Loucy (cell line): ENCODE measurements around the gene TEX10.

ENCODE experiments used
- H2AFZ ChIP-seq: fragments of 200-600 bp; sonication (generic); 2 replicates; pipeline ENCODE4 v1.6.0; 2016; ENCODE audit warnings: antibody characterized with exemption, mild to moderate bottlenecking, low read length, moderate library complexity
- H3F3A ChIP-seq: fragments of 200-600 bp; 2 replicates; pipeline ENCODE4 v1.6.0; 2016; ENCODE audit warnings: antibody characterized with exemption, low read depth, mild to moderate bottlenecking
- H3K27me3 ChIP-seq: fragments of 200-600 bp; sonication (generic); 2 replicates; pipeline ENCODE4 v1.6.1; 2014; ENCODE audit warnings: low read length, mild to moderate bottlenecking; ENCODE audit not compliant: insufficient read depth, poor library complexity, severe bottlenecking
- H3K36me3 ChIP-seq: fragments of 200-600 bp; sonication (generic); 2 replicates; pipeline ENCODE4 v1.6.1; 2016; ENCODE audit warnings: low read length; ENCODE audit not compliant: insufficient read depth
- H3K4me1 ChIP-seq: fragments of 200-600 bp; sonication (generic); 2 replicates; pipeline ENCODE4 v1.5.1; 2014; ENCODE audit warnings: low read length, mild to moderate bottlenecking; ENCODE audit not compliant: insufficient read depth, poor library complexity, severe bottlenecking
- H3K4me2 ChIP-seq: fragments of 200-600 bp; sonication (generic); 2 replicates; pipeline ENCODE4 v1.6.0; 2014; ENCODE audit warnings: antibody characterized with exemption, low read length, low read depth, mild to moderate bottlenecking; ENCODE audit not compliant: poor library complexity, severe bottlenecking
- H3K4me3 ChIP-seq: fragments of 200-600 bp; sonication (generic); 2 replicates; pipeline ENCODE4 v1.5.1; 2014; ENCODE audit warnings: low read length, mild to moderate bottlenecking, mixed read lengths; ENCODE audit not compliant: poor library complexity, severe bottlenecking
- H3K79me2 ChIP-seq: fragments of 200-600 bp; sonication (generic); 2 replicates; pipeline ENCODE4 v1.6.1; 2014; ENCODE audit warnings: low read length; ENCODE audit not compliant: insufficient read depth
- H3K9ac ChIP-seq: fragments of 200-600 bp; sonication (generic); 2 replicates; pipeline ENCODE4 v1.6.0; 2014; ENCODE audit warnings: mild to moderate bottlenecking, low read depth, low read length, moderate library complexity; ENCODE audit not compliant: poor library complexity, severe bottlenecking
- H3K9me2 ChIP-seq: fragments of 200-600 bp; sonication (generic); replicated peaks from 2 replicates; pipeline ENCODE4 v1.6.1; 2016; ENCODE audit warnings: low read depth, low read length, mixed read lengths
- H3K9me3 ChIP-seq: fragments of 200-600 bp; sonication (generic); 2 replicates; pipeline ENCODE4 v1.6.1; 2014; ENCODE audit warnings: mild to moderate bottlenecking, antibody characterized with exemption, low read length, low read depth; ENCODE audit not compliant: insufficient read depth
- H4K20me1 ChIP-seq: fragments of 200-600 bp; sonication (generic); 2 replicates; pipeline ENCODE4 v1.6.0; 2014; ENCODE audit warnings: antibody characterized with exemption, low read length, mild to moderate bottlenecking; ENCODE audit not compliant: insufficient read depth, poor library complexity, severe bottlenecking
- EZH2phosphoT487 ChIP-seq: fragments of 200-600 bp; IDR thresholded peaks from 2 replicates; pipeline ENCODE4 v1.6.1; 2018; ENCODE audit warnings: antibody characterized with exemption, mild to moderate bottlenecking, moderate library complexity, borderline replicate concordance
- TF ChIP-seq, protein P1 (sequence below): fragments of 200-600 bp; sonication (generic); conservative IDR thresholded peaks from 2 replicates; pipeline ENCODE4 v1.5.1; 2014; ENCODE audit warnings: mild to moderate bottlenecking, antibody characterized with exemption, low read length

The TEX10 gene

DNA sequence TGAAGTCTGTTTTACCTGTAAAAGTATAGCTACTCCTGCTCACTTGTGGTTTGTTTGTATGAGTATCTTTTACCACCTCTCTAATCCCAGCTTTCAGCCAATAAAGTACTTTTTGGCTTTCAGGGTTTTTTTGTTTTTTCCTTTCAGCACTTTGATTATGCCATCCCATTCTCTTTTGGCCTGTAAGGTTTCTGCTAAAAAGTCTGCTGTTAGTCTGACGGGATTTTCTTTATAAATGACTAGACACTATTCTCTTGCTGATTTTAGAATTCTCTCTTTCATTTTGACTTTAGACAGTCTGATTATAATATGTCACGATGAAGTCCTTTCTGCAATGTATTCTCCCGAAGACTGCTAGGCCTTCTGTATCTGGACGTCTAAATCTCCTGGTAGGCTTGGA, 37.2 kb downstream of the TEX10 start:
- no peak overlapping the region for H2AFZ ChIP-seq
- TF ChIP-seq EZH2phosphoT487: no peak
- TF ChIP-seq, protein P1, sequence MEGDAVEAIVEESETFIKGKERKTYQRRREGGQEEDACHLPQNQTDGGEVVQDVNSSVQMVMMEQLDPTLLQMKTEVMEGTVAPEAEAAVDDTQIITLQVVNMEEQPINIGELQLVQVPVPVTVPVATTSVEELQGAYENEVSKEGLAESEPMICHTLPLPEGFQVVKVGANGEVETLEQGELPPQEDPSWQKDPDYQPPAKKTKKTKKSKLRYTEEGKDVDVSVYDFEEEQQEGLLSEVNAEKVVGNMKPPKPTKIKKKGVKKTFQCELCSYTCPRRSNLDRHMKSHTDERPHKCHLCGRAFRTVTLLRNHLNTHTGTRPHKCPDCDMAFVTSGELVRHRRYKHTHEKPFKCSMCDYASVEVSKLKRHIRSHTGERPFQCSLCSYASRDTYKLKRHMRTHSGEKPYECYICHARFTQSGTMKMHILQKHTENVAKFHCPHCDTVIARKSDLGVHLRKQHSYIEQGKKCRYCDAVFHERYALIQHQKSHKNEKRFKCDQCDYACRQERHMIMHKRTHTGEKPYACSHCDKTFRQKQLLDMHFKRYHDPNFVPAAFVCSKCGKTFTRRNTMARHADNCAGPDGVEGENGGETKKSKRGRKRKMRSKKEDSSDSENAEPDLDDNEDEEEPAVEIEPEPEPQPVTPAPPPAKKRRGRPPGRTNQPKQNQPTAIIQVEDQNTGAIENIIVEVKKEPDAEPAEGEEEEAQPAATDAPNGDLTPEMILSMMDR: no peak
- H3K4me2 ChIP-seq: no peak overlapping the region
- no peak overlapping the region for H3K9ac ChIP-seq
- peaks cover 37% of the 10 kb centered on the region; the same call in 1 of the 2 replicates for H3K79me2 ChIP-seq
- no peaks in the 10 kb centered on the region for H3K4me1 ChIP-seq
- peaks cover 7% of the 10 kb centered on the region for H4K20me1 ChIP-seq
- no peaks in the 10 kb centered on the region for H3K27me3 ChIP-seq
- no peak overlapping the region for H3K4me3 ChIP-seq
- no peaks in the 10 kb centered on the region for H3K9me2 ChIP-seq
- no peaks in the 10 kb centered on the region for H3K9me3 ChIP-seq
- peaks cover 67% of the 10 kb centered on the region; the same call in 1 of the 2 replicates for H3K36me3 ChIP-seq
- H3F3A ChIP-seq: no peaks in the 10 kb centered on the region

DNA sequence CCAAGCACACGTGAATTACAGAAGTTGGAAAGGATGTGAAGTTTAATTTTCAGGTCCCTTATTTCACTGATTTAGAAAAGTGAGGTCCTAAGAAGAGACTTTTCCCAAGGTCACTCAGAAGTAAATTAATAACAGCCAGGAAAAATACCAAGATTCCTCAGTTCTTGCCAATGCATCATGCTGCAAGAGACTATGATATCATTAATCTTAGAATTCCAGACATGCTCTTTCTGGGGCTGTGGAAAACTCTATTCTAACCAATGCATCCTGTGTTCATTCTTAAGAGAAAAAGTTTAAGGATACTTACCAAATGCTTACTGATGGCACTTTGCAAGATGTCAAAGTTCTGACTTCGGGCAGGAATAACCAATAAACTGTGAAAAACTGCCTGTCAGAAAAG, 42.8 kb downstream of the TEX10 start:
- no peak overlapping the region for H3K9ac ChIP-seq
- H3K27me3 ChIP-seq: no peaks in the 10 kb centered on the region
- H3K4me1 ChIP-seq: no peaks in the 10 kb centered on the region
- H3K4me2 ChIP-seq: no peak overlapping the region
- H3F3A ChIP-seq: no peaks in the 10 kb centered on the region
- H4K20me1 ChIP-seq: no peaks in the 10 kb centered on the region
- no peaks in the 10 kb centered on the region for H3K9me2 ChIP-seq
- H3K36me3 ChIP-seq: peaks cover 79% of the 10 kb centered on the region; the same call in 1 of the 2 replicates
- H3K9me3 ChIP-seq: no peaks in the 10 kb centered on the region
- TF ChIP-seq, protein P1: no peak
- TF ChIP-seq EZH2phosphoT487: no peak
- H3K79me2 ChIP-seq: peaks cover 35% of the 10 kb centered on the region
- H2AFZ ChIP-seq: no peak overlapping the region
- no peak overlapping the region for H3K4me3 ChIP-seq

DNA sequence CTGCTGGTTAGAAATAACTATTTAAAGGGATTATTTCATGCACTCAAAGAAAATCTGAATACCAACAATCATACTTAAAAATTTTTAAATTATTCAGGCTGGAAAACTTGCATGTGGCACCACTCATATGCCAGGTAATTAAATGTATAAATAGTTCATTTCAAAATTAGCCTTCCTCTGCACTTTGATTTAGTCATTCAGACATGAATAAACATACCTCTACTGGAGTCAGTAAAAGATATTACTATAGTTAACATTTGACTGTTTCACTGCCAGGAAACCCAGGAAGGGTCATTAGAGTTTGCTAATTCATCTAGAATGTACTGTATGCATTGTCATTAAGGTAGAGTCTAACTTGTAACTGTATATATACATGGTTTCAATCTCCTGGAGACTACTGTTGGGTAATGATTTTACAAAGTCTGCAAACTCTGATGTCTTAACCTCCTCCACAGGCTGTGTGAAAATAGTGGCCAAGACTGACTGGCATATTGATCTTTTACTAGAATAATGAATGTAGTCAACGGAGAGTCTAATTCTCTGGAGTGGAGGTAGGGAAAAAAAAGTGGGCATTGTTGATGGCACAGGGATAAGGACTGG, 43.7 kb downstream of the TEX10 start:
- no peaks in the 10 kb centered on the region for H3K27me3 ChIP-seq
- H3F3A ChIP-seq: no peaks in the 10 kb centered on the region
- H3K9me3 ChIP-seq: no peaks in the 10 kb centered on the region
- H3K9me2 ChIP-seq: no peaks in the 10 kb centered on the region
- no peaks in the 10 kb centered on the region for H4K20me1 ChIP-seq
- no peak overlapping the region for H3K4me2 ChIP-seq
- no peak overlapping the region for H3K4me3 ChIP-seq
- no peaks in the 10 kb centered on the region for H3K4me1 ChIP-seq
- TF ChIP-seq, protein P1: no peak
- no peak for TF ChIP-seq EZH2phosphoT487
- no peak overlapping the region for H2AFZ ChIP-seq
- H3K36me3 ChIP-seq: peaks cover 82% of the 10 kb centered on the region; the same call in 1 of the 2 replicates
- no peak overlapping the region for H3K9ac ChIP-seq
- peaks cover 28% of the 10 kb centered on the region for H3K79me2 ChIP-seq
